Mesenchymal stem cell (in vitro differentiated cells and primary cell): ENCODE results near the gene FAM161A.

Source experiments
- DNase-seq: peaks from one replicate; pipeline ENCODE4 v3.0.0-alpha.2; 2013
- H2AFZ ChIP-seq: one replicate; pipeline ENCODE4 v1.6.1; 2013; ENCODE audit warnings: low read depth, mild to moderate bottlenecking, control low read depth, inconsistent platforms, low read length, moderate library complexity
- H2AK5ac ChIP-seq: 2 replicates; pipeline ENCODE4 v1.6.1; 2013; ENCODE audit warnings: low read length, moderate library complexity, mild to moderate bottlenecking, inconsistent platforms; ENCODE audit not compliant: severe bottlenecking
- H2BK120ac ChIP-seq: one replicate; pipeline ENCODE4 v1.6.1; 2013; ENCODE audit warnings: low read depth, mild to moderate bottlenecking, inconsistent platforms, low read length, moderate library complexity
- H2BK12ac ChIP-seq, 2 experiments: one replicate each; pipeline ENCODE4 v1.6.1; 2013; ENCODE audit warnings: inconsistent platforms in 2 of 2, low read length in 2 of 2, mild to moderate bottlenecking in 2 of 2, moderate library complexity in 2 of 2, control low read depth in 1 of 2
- H2BK15ac ChIP-seq: one replicate; pipeline ENCODE4 v1.6.1; 2013; ENCODE audit warnings: mild to moderate bottlenecking, low read depth, inconsistent platforms; ENCODE audit not compliant: poor library complexity, severe bottlenecking
- H2BK5ac ChIP-seq: 2 replicates; pipeline ENCODE4 v1.6.1; 2013; ENCODE audit warnings: low read depth, mild to moderate bottlenecking, low read length, control low read depth, inconsistent platforms; ENCODE audit not compliant: poor library complexity, severe bottlenecking
- H3K14ac ChIP-seq, 2 experiments: one replicate each; pipeline ENCODE4 v1.6.1; 2013; ENCODE audit warnings: inconsistent platforms in 2 of 2, low read length in 2 of 2, control low read depth in 1 of 2, mild to moderate bottlenecking in 1 of 2, moderate library complexity in 1 of 2
- H3K18ac ChIP-seq, 2 experiments: one replicate each; pipeline ENCODE4 v1.6.1; 2013; ENCODE audit warnings: inconsistent platforms in 2 of 2, low read length in 2 of 2, control low read depth in 1 of 2, low read depth in 1 of 2, mild to moderate bottlenecking in 1 of 2
- H3K23ac ChIP-seq, 2 experiments: one replicate each; pipeline ENCODE4 v1.6.1; 2013; ENCODE audit warnings: inconsistent platforms in 2 of 2, low read length in 2 of 2, mild to moderate bottlenecking in 2 of 2, moderate library complexity in 2 of 2, control low read depth in 1 of 2
- H3K27ac ChIP-seq: 2 replicates; pipeline ENCODE4 v1.5.1; 2013; ENCODE audit warnings: mild to moderate bottlenecking, moderate library complexity, low read length, control low read depth, inconsistent platforms; ENCODE audit not compliant: poor library complexity, severe bottlenecking
- H3K27me3 ChIP-seq, 2 experiments: 2 replicates each; pipeline versions ENCODE4 v1.6.1 to v1.7.0; 2013; ENCODE audit warnings: low read length in 2 of 2, mild to moderate bottlenecking in 2 of 2, moderate library complexity in 2 of 2, control low read depth in 1 of 2, inconsistent platforms in 1 of 2; ENCODE audit not compliant: control insufficient read depth in 1 of 2, insufficient read depth in 1 of 2
- H3K36me3 ChIP-seq, 2 experiments: 2 replicates each; pipeline versions ENCODE4 v1.6.1 to v1.7.0; 2013; ENCODE audit warnings: low read length in 2 of 2, control low read depth in 1 of 2, inconsistent platforms in 1 of 2, low read depth in 1 of 2, mild to moderate bottlenecking in 1 of 2; ENCODE audit not compliant: insufficient read depth in 2 of 2, control insufficient read depth in 1 of 2
- H3K4ac ChIP-seq, 2 experiments: one replicate each; pipeline ENCODE4 v1.6.1; 2013; ENCODE audit warnings: inconsistent platforms in 2 of 2, low read length in 2 of 2, mild to moderate bottlenecking in 2 of 2, moderate library complexity in 2 of 2, control low read depth in 1 of 2, low read depth in 1 of 2
- H3K4me1 ChIP-seq: 2 replicates; pipeline ENCODE4 v1.6.1; 2013; ENCODE audit warnings: low read depth, low read length, control low read depth; ENCODE audit not compliant: control insufficient read depth, insufficient read depth
- H3K4me2 ChIP-seq: 2 replicates; pipeline ENCODE4 v1.6.1; 2013; ENCODE audit warnings: low read length, mild to moderate bottlenecking, inconsistent platforms; ENCODE audit not compliant: poor library complexity, severe bottlenecking
- H3K4me3 ChIP-seq, 2 experiments: 2 replicates each; pipeline versions ENCODE4 v1.5.1 to v1.7.0; 2013; ENCODE audit warnings: low read length in 2 of 2, mild to moderate bottlenecking in 2 of 2, control low read depth in 1 of 2, low read depth in 1 of 2; ENCODE audit not compliant: insufficient read depth in 1 of 2
- H3K79me1 ChIP-seq: replicated peaks from 2 replicates; pipeline ENCODE4 v1.6.1; 2013; ENCODE audit warnings: mild to moderate bottlenecking, control low read depth, low read length, inconsistent platforms; ENCODE audit not compliant: poor library complexity, severe bottlenecking
- H3K9ac ChIP-seq: 2 replicates; pipeline ENCODE4 v1.7.0; 2013; ENCODE audit warnings: mild to moderate bottlenecking, low read length, moderate library complexity
- H3K9me3 ChIP-seq: 2 replicates; pipeline ENCODE4 v1.7.0; 2013; ENCODE audit warnings: mild to moderate bottlenecking, low read length; ENCODE audit not compliant: control insufficient read depth
- H4K8ac ChIP-seq: one replicate; pipeline ENCODE4 v1.6.1; 2013; ENCODE audit warnings: inconsistent platforms, mild to moderate bottlenecking, low read length, moderate library complexity
- H4K91ac ChIP-seq: one replicate; pipeline ENCODE4 v1.6.1; 2013; ENCODE audit warnings: mild to moderate bottlenecking, low read length, inconsistent platforms
- WGBS: methylation state at CpG from one replicate; pipeline ENCODE4 v1.1.7; 2013; ENCODE audit warnings: mixed read lengths; 5-methylcytosine and 5-hydroxymethylcytosine counted together

The FAM161A gene

DNA sequence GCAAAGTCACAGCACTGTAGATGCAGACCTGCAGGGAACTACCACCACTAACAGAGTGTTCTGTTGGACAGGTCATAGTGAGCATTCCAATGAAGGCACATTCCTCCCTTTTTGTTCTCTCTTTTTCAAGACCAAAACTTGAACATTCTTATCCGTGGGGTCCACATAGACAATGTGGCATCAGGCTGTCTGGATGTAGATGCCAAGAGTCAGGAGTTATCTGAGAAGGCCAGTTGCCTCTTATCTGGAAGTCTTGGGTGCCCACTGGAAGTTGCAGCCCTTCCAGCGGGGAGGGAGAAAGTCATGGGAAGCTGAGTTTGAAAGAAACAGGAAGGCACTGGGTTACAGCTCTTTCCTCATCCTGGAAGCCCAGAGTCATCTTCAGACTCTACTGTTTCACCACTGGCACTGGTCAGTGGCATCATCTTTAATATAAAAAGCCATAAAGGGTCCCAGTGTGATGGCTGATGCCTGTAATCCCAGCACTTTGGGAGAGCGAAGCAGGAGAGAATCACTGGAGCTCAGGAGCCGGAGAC, 61.4 kb downstream of the FAM161A start:
- Histone ChIP-seq H3K4ac (no peak overlapping the region), H2BK120ac (no peak overlapping the region), H3K36me3 (no peaks in the 10 kb centered on the region), H3K23ac (no peak overlapping the region), H3K4me2 (no peak overlapping the region), H3K9ac (no peak overlapping the region), H3K4me1 (peaks cover 3% of the 10 kb centered on the region), H3K4me3 (no peak overlapping the region), H2BK15ac (no peak overlapping the region), H3K27me3 (no peaks in the 10 kb centered on the region), H4K91ac (no peak overlapping the region), H4K8ac (no peak overlapping the region), H2BK5ac (no peak overlapping the region), H3K18ac (no peak overlapping the region), H2BK12ac (no peak overlapping the region), H2AK5ac (no peak overlapping the region), H3K79me1 (no peaks in the 10 kb centered on the region), H3K9me3 (no peaks in the 10 kb centered on the region), H2AFZ (no peak overlapping the region), H3K27ac (no peak overlapping the region), H3K14ac (peak overlapping the region in 1 of 2 experiments; percentile 15)
- 55% methylated on average over 2 of the region's 4 CpGs for WGBS
- no peak for DNase-seq

DNA sequence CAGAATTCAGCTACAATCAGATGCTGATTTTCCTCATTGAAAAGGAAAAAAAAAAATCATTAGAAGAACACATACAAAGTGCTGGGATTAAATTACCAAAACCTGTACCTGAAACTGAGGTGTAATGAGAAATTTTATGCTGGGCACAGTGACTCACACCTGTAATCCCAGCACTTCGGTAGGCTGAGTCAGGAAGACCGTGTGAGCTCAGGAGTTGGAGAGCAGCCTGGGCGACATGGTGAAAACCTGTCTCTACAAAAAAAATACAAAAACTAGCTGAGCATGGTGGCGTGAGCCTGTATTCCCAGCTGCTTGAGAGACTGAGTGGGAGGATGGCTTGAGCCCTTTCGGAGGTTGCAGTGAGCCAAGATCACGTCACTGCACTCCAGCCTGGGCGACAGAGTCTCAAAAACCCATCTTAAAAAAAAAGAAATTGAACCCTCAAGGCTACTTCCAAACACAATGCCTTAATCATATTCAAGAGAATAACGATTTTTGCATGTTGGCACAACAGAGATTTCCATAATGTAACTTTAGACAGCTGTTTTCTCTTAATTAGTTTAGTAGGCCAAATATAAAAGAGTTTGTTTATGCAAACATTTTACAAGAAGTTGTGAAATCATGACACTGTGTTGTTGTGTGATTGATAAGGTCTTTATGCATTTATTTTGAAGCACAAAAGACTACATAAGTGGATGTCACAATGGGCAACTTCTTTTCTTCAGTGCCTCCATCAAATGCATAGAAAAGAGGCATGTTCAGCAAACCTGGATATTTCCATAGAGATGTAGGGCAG, 63.9 kb downstream of the FAM161A start:
- 69% methylated on average over 7 of the region's 8 CpGs for WGBS
- Histone ChIP-seq H3K4me3 (no peak overlapping the region), H2BK5ac (no peak overlapping the region), H2BK15ac (no peak overlapping the region), H3K27me3 (no peaks in the 10 kb centered on the region), H3K4ac (no peak overlapping the region), H4K8ac (no peak overlapping the region), H3K18ac (no peak overlapping the region), H4K91ac (no peak overlapping the region), H3K14ac (no peak overlapping the region), H2BK120ac (no peak overlapping the region), H3K79me1 (no peaks in the 10 kb centered on the region), H3K9ac (no peak overlapping the region), H2AK5ac (no peak overlapping the region), H2AFZ (no peak overlapping the region), H3K4me2 (no peak overlapping the region), H3K9me3 (no peaks in the 10 kb centered on the region), H2BK12ac (no peak overlapping the region), H3K4me1 (peaks cover 3% of the 10 kb centered on the region), H3K23ac (no peak overlapping the region), H3K27ac (no peak overlapping the region), H3K36me3 (no peaks in the 10 kb centered on the region)
- no peak for DNase-seq

DNA sequence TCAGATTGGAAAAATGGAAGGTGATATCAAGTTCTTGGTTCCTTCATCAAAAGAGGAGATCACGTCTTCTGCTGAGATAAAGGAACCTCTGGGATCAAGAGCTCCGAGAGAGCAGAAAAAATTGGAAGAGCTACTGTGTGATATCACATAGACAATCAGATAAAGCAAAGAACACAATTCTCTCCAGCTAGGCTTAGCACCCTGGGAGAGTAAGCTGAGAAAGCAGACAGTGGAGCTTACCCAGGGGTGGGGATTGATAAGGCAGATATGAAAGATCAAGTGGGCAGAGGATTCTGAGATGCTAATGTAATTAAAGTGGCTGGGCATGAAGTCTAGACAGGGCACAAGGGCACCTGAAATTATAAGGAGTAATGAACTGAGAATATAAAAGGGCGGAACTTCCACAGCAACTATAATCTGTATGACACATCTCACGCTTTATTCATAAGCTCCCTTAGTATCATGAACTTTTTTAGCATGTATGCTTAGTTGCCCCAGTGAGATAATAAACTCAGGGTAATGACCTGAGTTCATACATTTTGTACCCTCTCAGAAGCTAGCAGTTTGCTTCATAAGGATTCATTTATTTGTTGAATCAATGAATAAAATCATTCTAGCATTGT, 65.8 kb downstream of the FAM161A start:
- no peak overlapping the region for H3K23ac ChIP-seq
- no peak overlapping the region for H2AK5ac ChIP-seq
- H3K27ac ChIP-seq: no peak overlapping the region
- H3K4me2 ChIP-seq: no peak overlapping the region
- WGBS: no CpG with 5 or more reads among the region's 4 CpGs
- H3K18ac ChIP-seq: no peak overlapping the region
- no peak overlapping the region for H4K91ac ChIP-seq
- no peaks in the 10 kb centered on the region for H3K27me3 ChIP-seq
- H3K9ac ChIP-seq: no peak overlapping the region
- H4K8ac ChIP-seq: no peak overlapping the region
- no peak overlapping the region for H3K14ac ChIP-seq
- no peak overlapping the region for H3K4ac ChIP-seq
- no peaks in the 10 kb centered on the region for H3K36me3 ChIP-seq
- H2AFZ ChIP-seq: no peak overlapping the region
- H2BK120ac ChIP-seq: no peak overlapping the region
- no peak overlapping the region for H2BK12ac ChIP-seq
- H3K4me3 ChIP-seq: no peak overlapping the region
- H2BK15ac ChIP-seq: no peak overlapping the region
- no peak overlapping the region for H2BK5ac ChIP-seq
- DNase-seq: no peak
- no peaks in the 10 kb centered on the region for H3K4me1 ChIP-seq
- H3K9me3 ChIP-seq: no peaks in the 10 kb centered on the region
- no peaks in the 10 kb centered on the region for H3K79me1 ChIP-seq

DNA sequence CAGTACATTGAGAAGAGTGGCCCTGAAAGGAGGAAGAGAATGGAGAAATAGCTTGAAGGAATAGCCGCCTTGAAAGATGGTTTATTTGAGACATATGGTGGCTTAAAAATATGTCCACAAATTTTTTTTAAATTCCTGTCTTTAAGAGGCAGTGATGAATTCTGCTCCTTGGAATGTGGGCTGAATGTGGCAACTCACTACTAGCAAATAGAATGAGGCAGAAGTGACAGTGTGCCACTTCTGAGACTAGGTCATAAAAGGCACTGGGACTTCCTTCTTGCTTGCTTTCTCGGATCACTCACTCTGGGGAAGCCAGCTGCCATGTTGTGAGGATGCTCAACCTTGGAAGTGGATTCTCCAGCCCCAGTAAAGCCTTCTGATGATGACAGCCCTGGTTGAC, 67.0 kb downstream of the FAM161A start:
- WGBS: 80% methylated on average over 2 of the region's 2 CpGs
- no peak overlapping the region for H2AK5ac ChIP-seq

More for the DNA sequence above, 67.0 kb downstream of the FAM161A start:
- Histone ChIP-seq H2BK120ac (no peak overlapping the region), H3K4me2 (no peak overlapping the region), H3K23ac (no peak overlapping the region), H2BK15ac (no peak overlapping the region), H4K91ac (no peak overlapping the region), H2BK5ac (no peak overlapping the region), H3K4me1 (no peaks in the 10 kb centered on the region), H3K36me3 (no peaks in the 10 kb centered on the region), H3K4me3 (no peak overlapping the region), H3K18ac (no peak overlapping the region), H3K4ac (no peak overlapping the region), H4K8ac (no peak overlapping the region), H2AFZ (no peak overlapping the region), H3K27ac (no peak overlapping the region), H3K9ac (no peak overlapping the region), H3K14ac (no peak overlapping the region), H3K79me1 (no peaks in the 10 kb centered on the region), H3K9me3 (peaks cover 3% of the 10 kb centered on the region), H2BK12ac (no peak overlapping the region), H3K27me3 (no peaks in the 10 kb centered on the region)
- DNase-seq: no peak
